Measurements from ENCODE around the gene TFDP1. TPM values are rescaled to one million over a fixed set of nuclear protein-coding genes. Genes with fewer than 3 reads are reported as not detected.

The TFDP1 gene
- total RNA-seq, 2 donors from 2014 or later = 50.1 to 62.4 TPM

GRCh38 chr13:113566227-113566561, 18.4 kb upstream of the TFDP1 start:
- no peaks in the 10 kb centered on the region for H3K4me1 ChIP-seq (replicated peaks)
- WGBS = 83% methylated on average over 17 of the region's 17 CpGs
- no peaks in the 10 kb centered on the region for H3K36me3 ChIP-seq
- TF ChIP-seq POLR2AphosphoS5 (IDR thresholded peaks at IDR 0.05) (no peak), CTCF (IDR thresholded peaks at IDR 0.05) (no peak), POLR2A (IDR thresholded peaks at IDR 0.05) (no peak)
- H3K9me3 ChIP-seq = no peaks in the 10 kb centered on the region
- intact Hi-C loops (cut with DNase I) = no loop called here
- DNase-seq (ENCODE audit: low spot score) = no peak
- H3K27me3 ChIP-seq (replicated peaks; ENCODE audit: insufficient read depth) = no peaks in the 10 kb centered on the region
- no peak overlapping the region for H3K27ac ChIP-seq
- no peak overlapping the region for H3K4me3 ChIP-seq

- 95% methylated on average over 4 of the region's 4 CpGs for WGBS
- no peak for DNase-seq (ENCODE audit: low spot score)
Observed at GRCh38 chr13:113567681-113568080, 16.9 kb upstream of the TFDP1 start.

GRCh38 chr13:113573065-113573464, 11.5 kb upstream of the TFDP1 start:
- DNase-seq (ENCODE audit: low spot score) = no peak

More at GRCh38 chr13:113567681-113568080, 16.9 kb upstream of the TFDP1 start:
- Histone ChIP-seq H3K27me3 (replicated peaks; ENCODE audit: insufficient read depth) (no peaks in the 10 kb centered on the region), H3K4me3 (no peak overlapping the region), H3K36me3 (no peaks in the 10 kb centered on the region), H3K9me3 (no peaks in the 10 kb centered on the region), H3K27ac (no peak overlapping the region), H3K4me1 (replicated peaks) (no peaks in the 10 kb centered on the region)
- intact Hi-C loops (cut with DNase I) = no loop called here
- TF ChIP-seq POLR2AphosphoS5 (IDR thresholded peaks at IDR 0.05) (no peak), CTCF (IDR thresholded peaks at IDR 0.05) (no peak)

GRCh38 chr13:113576597-113576996, 8.0 kb upstream of the TFDP1 start:
- DNase-seq (ENCODE audit: low spot score) = no peak
- no peak overlapping the region for H3K27ac ChIP-seq
- 64% methylated on average over 3 of the region's 3 CpGs for WGBS
- no peaks in the 10 kb centered on the region for H3K9me3 ChIP-seq
- no peaks in the 10 kb centered on the region for H3K4me1 ChIP-seq (replicated peaks)
- intact Hi-C loops (cut with DNase I) = no loop called here
- TF ChIP-seq POLR2AphosphoS5 (IDR thresholded peaks at IDR 0.05) (no peak), POLR2A (IDR thresholded peaks at IDR 0.05) (no peak), CTCF (IDR thresholded peaks at IDR 0.05) (no peak)
- no peak overlapping the region for H3K4me3 ChIP-seq
- H3K27me3 ChIP-seq (replicated peaks; ENCODE audit: insufficient read depth) = no peaks in the 10 kb centered on the region
- no peaks in the 10 kb centered on the region for H3K36me3 ChIP-seq

More at GRCh38 chr13:113573065-113573464, 11.5 kb upstream of the TFDP1 start:
- TF ChIP-seq POLR2A (IDR thresholded peaks at IDR 0.05) (no peak), CTCF (IDR thresholded peaks at IDR 0.05) (no peak), POLR2AphosphoS5 (IDR thresholded peaks at IDR 0.05) (no peak)
- intact Hi-C loops (cut with DNase I) = no loop called here
- 88% methylated on average over 3 of the region's 3 CpGs for WGBS
- Histone ChIP-seq H3K4me3 (no peak overlapping the region), H3K27me3 (replicated peaks; ENCODE audit: insufficient read depth) (no peaks in the 10 kb centered on the region), H3K9me3 (no peaks in the 10 kb centered on the region), H3K36me3 (no peaks in the 10 kb centered on the region), H3K27ac (no peak overlapping the region), H3K4me1 (replicated peaks) (no peaks in the 10 kb centered on the region)

GRCh38 chr13:113577881-113578435, 6.6 kb upstream of the TFDP1 start:
- Histone ChIP-seq H3K4me1 (replicated peaks) (no peaks in the 10 kb centered on the region), H3K9me3 (no peaks in the 10 kb centered on the region), H3K27me3 (replicated peaks; ENCODE audit: insufficient read depth) (no peaks in the 10 kb centered on the region), H3K4me3 (no peak overlapping the region), H3K36me3 (no peaks in the 10 kb centered on the region), H3K27ac (no peak overlapping the region)
- intact Hi-C loops (cut with DNase I) = no loop called here
- no peak for DNase-seq (ENCODE audit: low spot score)
- TF ChIP-seq POLR2AphosphoS5 (IDR thresholded peaks at IDR 0.05) = no peak
- TF ChIP-seq POLR2A (IDR thresholded peaks at IDR 0.05) = no peak
- TF ChIP-seq CTCF (IDR thresholded peaks at IDR 0.05) = no peak
- 72% methylated on average over 2 of the region's 2 CpGs for WGBS
